GM12878 (cell line): Measurements from ENCODE around the gene GPX7. TPM values are rescaled to one million over a fixed set of nuclear protein-coding genes. Genes with fewer than 3 reads are reported as not detected.

ENCODE experiments used
- CBFB ChIP-seq: IDR thresholded peaks from 2 replicates; pipeline ENCODE4 v1.6.1; 2016; ENCODE audit warnings: antibody characterized with exemption, low read depth
- CEBPB ChIP-seq, 2 experiments: fragments of 150-350 bp in 1 of 2; IDR thresholded peaks; 2 replicates each; pipeline ENCODE4 v1.6.1; 2012 to 2014; ENCODE audit warnings: low read depth in 2 of 2, low read length in 2 of 2, borderline replicate concordance in 1 of 2, inconsistent platforms in 1 of 2
- EZH2 ChIP-seq: IDR thresholded peaks from 2 replicates; pipeline ENCODE4 v1.6.1; 2012; ENCODE audit warnings: low read depth, mild to moderate bottlenecking, control low read depth, inconsistent platforms, low read length, borderline replicate concordance; ENCODE audit not compliant: control insufficient read depth
- KAT2A ChIP-seq: conservative IDR thresholded peaks from 2 replicates; pipeline ENCODE4 v1.6.1; 2011; ENCODE audit warnings: low read depth, low read length; ENCODE audit not compliant: control insufficient read depth
- NR2C1 ChIP-seq: fragments of 450-650 bp; IDR thresholded peaks from 2 replicates; pipeline ENCODE4 v1.6.1; 2017; ENCODE audit warnings: antibody characterized with exemption, mild to moderate bottlenecking, moderate library complexity
- NRF1 ChIP-seq: conservative IDR thresholded peaks from 2 replicates; pipeline ENCODE4 v1.6.1; 2011; ENCODE audit warnings: mild to moderate bottlenecking, low read depth, low read length, improper control_type of control experiment
- PBX3 ChIP-seq: IDR thresholded peaks from 2 replicates; pipeline ENCODE4 v1.6.1; 2011; ENCODE audit warnings: mild to moderate bottlenecking, low read depth, low read length, moderate library complexity; ENCODE audit not compliant: insufficient replicate concordance
- POLR2A ChIP-seq: IDR thresholded peaks from 2 replicates; pipeline ENCODE4 v1.6.1; 2011; ENCODE audit warnings: low read depth, mild to moderate bottlenecking, low read length
- TAF1 ChIP-seq: IDR thresholded peaks from 2 replicates; pipeline ENCODE4 v1.6.1; 2011; ENCODE audit warnings: mild to moderate bottlenecking, low read depth, low read length, borderline replicate concordance
- YY1 ChIP-seq: IDR thresholded peaks from 2 replicates; pipeline ENCODE4 v1.6.1; 2011; ENCODE audit warnings: low read depth, mild to moderate bottlenecking, low read length
- polyA plus RNA-seq, 11 experiments: library from polyadenylated mRNA; depleted of rRNA in 4 of 11; unstranded in 6 of 11; stranded (reverse) in 5 of 11; fragments of >200 nt; fragmentation: Nextera tagmentation in 4 of 11; fragmentation: Illumina TruSeq in 1 of 11; extraction: Ambion mirVana in 4 of 11; extraction: Trizol in 1 of 11; gene quantifications; 1 replicate in 1 of 11; 2 replicates in 10 of 11; pipeline versions ENCODE4 v1.2.1 to v1.2.3, GENCODE V29; 2011 to 2016; ENCODE audit warnings: inconsistent platforms in 2 of 11, missing spikeins in 2 of 11, low read depth in 1 of 11
- total RNA-seq, 4 experiments: library from RNA; depleted of rRNA in 3 of 4; stranded (reverse); fragments of >200 nt in 3 of 4; fragmentation: Illumina TruSeq in 1 of 4; extraction: Trizol in 1 of 4; gene quantifications; 2 replicates each; pipeline versions ENCODE4 v1.2.1 to v1.2.3, GENCODE V29; 2013 to 2021
- TF ChIP-seq, protein P1 (sequence below): fragments of 450-650 bp; IDR thresholded peaks from 2 replicates; pipeline ENCODE4 v1.6.1; 2017; ENCODE audit warnings: antibody characterized with exemption, mild to moderate bottlenecking, moderate library complexity

The GPX7 gene
- total and polyA plus RNA-seq, 10 of the 15 experiments (the other 5 are each of a cell fraction or from before 2014, with no cell fraction given), result 1.9 to 4.2 (median 2.5) TPM; not detected in 1

GRCh38 chr1:52595061-52595460, 7.1 kb upstream of the GPX7 start (continued):
- TF ChIP-seq, protein P1, sequence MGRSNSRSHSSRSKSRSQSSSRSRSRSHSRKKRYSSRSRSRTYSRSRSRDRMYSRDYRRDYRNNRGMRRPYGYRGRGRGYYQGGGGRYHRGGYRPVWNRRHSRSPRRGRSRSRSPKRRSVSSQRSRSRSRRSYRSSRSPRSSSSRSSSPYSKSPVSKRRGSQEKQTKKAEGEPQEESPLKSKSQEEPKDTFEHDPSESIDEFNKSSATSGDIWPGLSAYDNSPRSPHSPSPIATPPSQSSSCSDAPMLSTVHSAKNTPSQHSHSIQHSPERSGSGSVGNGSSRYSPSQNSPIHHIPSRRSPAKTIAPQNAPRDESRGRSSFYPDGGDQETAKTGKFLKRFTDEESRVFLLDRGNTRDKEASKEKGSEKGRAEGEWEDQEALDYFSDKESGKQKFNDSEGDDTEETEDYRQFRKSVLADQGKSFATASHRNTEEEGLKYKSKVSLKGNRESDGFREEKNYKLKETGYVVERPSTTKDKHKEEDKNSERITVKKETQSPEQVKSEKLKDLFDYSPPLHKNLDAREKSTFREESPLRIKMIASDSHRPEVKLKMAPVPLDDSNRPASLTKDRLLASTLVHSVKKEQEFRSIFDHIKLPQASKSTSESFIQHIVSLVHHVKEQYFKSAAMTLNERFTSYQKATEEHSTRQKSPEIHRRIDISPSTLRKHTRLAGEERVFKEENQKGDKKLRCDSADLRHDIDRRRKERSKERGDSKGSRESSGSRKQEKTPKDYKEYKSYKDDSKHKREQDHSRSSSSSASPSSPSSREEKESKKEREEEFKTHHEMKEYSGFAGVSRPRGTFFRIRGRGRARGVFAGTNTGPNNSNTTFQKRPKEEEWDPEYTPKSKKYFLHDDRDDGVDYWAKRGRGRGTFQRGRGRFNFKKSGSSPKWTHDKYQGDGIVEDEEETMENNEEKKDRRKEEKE, result no peak
- no peak for TF ChIP-seq YY1
- no peak for TF ChIP-seq EZH2
- no peak for TF ChIP-seq NR2C1
- no peak for TF ChIP-seq CEBPB (IDR thresholded peaks at IDR 0.05; ENCODE audit: borderline replicate concordance in 1 of 2, low read depth in 2 of 2, low read length in 2 of 2)
- TF ChIP-seq POLR2A, result no peak
- no peak for TF ChIP-seq TAF1
- no peak for TF ChIP-seq NRF1
- TF ChIP-seq PBX3, result no peak
- TF ChIP-seq CBFB, result no peak
- no peak for TF ChIP-seq KAT2A
- TF ChIP-seq, all 136 proteins: peak for 0
